H54 (cell line): Measurements from ENCODE around the gene HMGN5.

Experiments
- DNase-seq: peaks from one replicate; pipeline ENCODE4 v3.0.0; 2011; ENCODE audit warnings: low spot score, mixed read lengths; ENCODE audit not compliant: insufficient read length
- FAIRE-seq: peaks from 3 replicates; lab custom pipeline; 2011; peaks lifted over from hg19 to GRCh38; lab: Jason Lieb, UNC
- POLR2A ChIP-seq: IDR thresholded peaks from 2 replicates; pipeline ENCODE4 v1.6.1; 2011; ENCODE audit warnings: low read depth, mild to moderate bottlenecking, low read length

Gene HMGN5

DNA sequence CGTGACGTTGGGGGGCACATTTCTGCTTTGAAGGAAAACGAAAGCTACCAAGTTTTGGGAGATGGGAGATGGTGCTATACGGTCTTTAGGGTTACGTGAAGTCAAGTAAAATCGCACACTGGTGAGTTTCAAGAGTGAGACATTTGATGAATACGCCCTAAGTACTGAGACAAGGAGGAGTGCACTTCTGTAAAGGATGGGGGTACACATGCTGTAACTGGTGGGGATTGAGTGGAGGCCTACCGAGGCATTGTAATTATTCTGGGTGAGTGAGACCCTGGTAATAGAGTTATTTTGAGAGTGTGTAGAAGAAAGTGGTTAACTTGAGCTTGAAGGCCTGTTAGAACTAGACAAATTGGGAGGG, 725 bp upstream of the HMGN5 start:
- no peak for TF ChIP-seq POLR2A
- FAIRE-seq (no peak), DNase-seq (no peak)

DNA sequence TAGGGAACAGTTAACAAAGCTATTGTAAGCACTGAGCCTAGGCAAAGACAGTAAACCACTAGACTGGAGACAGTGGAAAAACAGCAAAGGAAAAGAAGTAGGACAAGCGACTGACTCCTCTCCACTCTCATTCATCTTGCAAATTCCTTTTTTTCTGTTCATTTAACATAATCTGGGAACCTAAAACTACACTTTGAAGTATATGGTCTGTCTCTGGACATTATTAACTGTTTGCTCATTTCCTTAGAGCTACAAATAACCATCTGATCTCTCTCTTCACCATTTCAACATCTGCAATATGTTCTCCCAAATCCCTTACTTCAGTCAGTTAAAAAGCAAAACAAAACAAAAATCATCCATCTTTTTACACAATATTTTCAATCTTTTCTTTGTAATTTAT, 642 bp downstream of the HMGN5 start:
- DNase-seq (no peak), FAIRE-seq (no peak)
- TF ChIP-seq POLR2A, result no peak

DNA sequence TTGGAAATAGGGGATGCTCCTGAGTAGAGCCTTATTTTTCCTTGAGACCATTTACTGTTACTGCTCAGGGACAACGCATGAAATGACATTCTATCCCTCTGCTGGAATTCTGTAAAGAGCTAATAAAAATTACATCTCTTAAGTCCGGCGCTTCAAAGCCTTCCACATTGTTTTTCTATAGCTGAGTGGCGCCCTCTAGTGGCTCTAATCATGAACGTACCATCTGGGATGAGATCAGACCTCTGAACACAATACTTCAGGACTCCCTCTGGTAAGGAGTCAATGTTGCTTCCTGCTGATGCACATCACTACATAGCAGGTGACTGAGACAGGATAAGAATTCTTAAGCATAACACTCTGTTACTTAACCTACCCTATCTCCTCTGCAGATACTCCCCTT, 6.0 kb downstream of the HMGN5 start:
- no peak for TF ChIP-seq POLR2A
- DNase-seq (peak; percentile 12), FAIRE-seq (peak; percentile 74)

GRCh38 chrX:81195259-81195658, 6.5 kb downstream of the HMGN5 start:
- FAIRE-seq (no peak), DNase-seq (no peak)

DNA sequence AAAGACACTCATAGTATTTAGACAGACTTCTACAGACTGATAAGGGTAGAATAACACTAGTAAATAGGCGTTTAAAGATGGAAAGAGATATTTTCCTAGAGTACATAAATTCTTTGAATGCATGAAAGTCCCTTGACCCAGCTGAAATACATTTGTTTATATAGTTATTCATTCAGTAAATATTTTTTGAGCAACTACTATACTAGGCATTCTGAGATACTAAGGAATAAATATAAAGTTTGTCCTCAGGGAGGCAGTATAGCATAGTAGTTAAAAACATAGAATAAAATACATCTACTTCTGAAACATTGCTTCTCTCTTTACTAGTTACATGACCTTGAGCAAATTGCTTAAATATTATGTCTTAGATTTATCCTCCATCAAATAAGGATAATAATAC, 27.4 kb downstream of the HMGN5 start:
- no peak for TF ChIP-seq POLR2A
- FAIRE-seq (no peak), DNase-seq (peak; percentile 1)

More at GRCh38 chrX:81195259-81195658, 6.5 kb downstream of the HMGN5 start:
- no peak for TF ChIP-seq POLR2A

- FAIRE-seq (no peak), DNase-seq (no peak)
- TF ChIP-seq POLR2A, result no peak
These were observed 33.3 kb downstream of the HMGN5 start for GRCh38 chrX:81168391-81168790.

DNA sequence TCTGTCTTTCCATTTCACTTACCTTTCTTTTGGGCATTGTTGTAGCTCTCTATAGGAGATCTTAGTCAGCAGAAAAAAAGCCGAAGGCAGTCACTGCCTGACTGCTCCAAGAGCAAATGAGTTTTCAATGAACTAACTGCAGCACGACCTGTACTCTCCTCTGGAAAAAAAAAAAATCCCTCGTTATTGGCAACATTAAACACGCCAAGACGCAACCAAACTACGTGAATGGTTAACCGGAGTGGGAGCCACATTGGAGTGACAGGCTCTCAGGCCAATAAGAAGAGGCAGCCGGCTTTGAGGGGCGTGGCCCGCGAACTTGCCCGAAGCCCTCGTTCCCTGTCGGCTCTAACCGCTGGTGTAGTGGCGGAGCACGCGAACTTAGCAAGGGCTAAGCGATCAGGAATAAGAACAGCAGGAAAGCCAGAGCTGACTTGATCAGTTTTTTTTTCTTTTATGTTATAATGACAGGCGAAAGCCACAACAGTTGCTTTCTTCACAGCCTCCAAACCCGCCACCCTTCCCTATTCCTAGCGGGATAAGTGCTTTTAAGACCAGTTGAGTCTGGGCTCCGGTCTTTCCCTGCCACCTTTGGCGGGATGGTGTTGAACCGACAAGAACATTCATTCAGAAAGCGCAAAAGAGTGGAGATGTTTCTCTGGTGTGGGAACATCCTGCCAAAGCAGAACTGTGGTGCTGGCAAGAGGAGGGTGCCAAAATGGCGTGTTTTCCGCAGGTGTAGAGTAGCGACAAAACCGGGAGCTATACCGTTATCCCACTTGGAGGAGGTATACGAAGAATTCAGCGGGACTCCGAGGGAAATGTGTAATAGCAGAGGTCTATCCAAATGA, 80.0 kb downstream of the HMGN5 start:
- peak; percentile 87 for FAIRE-seq

GRCh38 chrX:81120936-81121371, 80.8 kb downstream of the HMGN5 start:
- TF ChIP-seq POLR2A, result no peak
- no peak for FAIRE-seq
- DNase-seq, result no peak

More for the DNA sequence above, 80.0 kb downstream of the HMGN5 start:
- DNase-seq, result peak; percentile 53
- TF ChIP-seq POLR2A, result no peak

- TF ChIP-seq POLR2A, result no peak
- FAIRE-seq, result no peak
- DNase-seq, result no peak
These were observed 81.3 kb downstream of the HMGN5 start for GRCh38 chrX:81120258-81120935.

- TF ChIP-seq POLR2A, result no peak
- no peak for FAIRE-seq
- no peak for DNase-seq
These were observed 87.0 kb downstream of the HMGN5 start for GRCh38 chrX:81114757-81115156.

- FAIRE-seq, result no peak
- DNase-seq, result no peak
- TF ChIP-seq POLR2A, result no peak
These were observed 91.4 kb downstream of the HMGN5 start for GRCh38 chrX:81110286-81110685.

DNA sequence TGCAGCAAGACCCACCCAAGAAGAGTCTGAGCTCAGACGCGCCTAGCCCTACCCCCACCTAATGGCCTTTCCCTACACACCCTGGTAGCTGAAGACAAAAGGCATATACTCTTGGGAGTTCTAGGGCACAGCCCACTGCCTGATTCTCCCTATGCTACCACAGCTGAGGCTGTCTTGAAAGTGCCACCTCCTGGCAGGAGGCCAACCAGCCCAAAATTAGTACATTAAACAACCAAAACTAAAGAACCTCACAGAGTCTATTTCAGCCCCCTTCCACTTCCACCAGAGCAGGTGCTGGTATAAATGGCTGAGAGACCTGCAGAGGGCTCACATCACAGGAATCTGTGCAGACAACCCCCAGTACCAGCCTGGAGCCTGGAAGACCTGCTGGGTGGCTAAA, 119.1 kb downstream of the HMGN5 start:
- FAIRE-seq (no peak), DNase-seq (no peak)
- no peak for TF ChIP-seq POLR2A
